DMS 273 treated with DMSO at 0.1 percent for 48 hours (cell line): ENCODE results near the gene FBN3.

Experiments used
- DNase-seq: peaks from one replicate; lab custom pipeline; 2025; lab: John Stamatoyannopoulos, UW

FBN3 gene

GRCh38 chr19:8148410-8149260, 757 bp downstream of the FBN3 start:
- no peak for DNase-seq

- no peak for DNase-seq
These were observed 1.3 kb downstream of the FBN3 start for GRCh38 chr19:8148088-8148409.

GRCh38 chr19:8147582-8147978, 1.8 kb downstream of the FBN3 start:
- no peak for DNase-seq

- no peak for DNase-seq
These were observed 2.4 kb downstream of the FBN3 start for GRCh38 chr19:8146877-8147581.

GRCh38 chr19:8144273-8144995, 5.0 kb downstream of the FBN3 start:
- no peak for DNase-seq

GRCh38 chr19:8143041-8143440, 6.4 kb downstream of the FBN3 start:
- DNase-seq = no peak

GRCh38 chr19:8142513-8142900, 6.9 kb downstream of the FBN3 start:
- DNase-seq = no peak

- DNase-seq = no peak
These were observed 7.5 kb downstream of the FBN3 start for GRCh38 chr19:8141726-8142512.

GRCh38 chr19:8138201-8138600, 11.2 kb downstream of the FBN3 start:
- no peak for DNase-seq

- no peak for DNase-seq
These were observed 12.0 kb downstream of the FBN3 start for GRCh38 chr19:8137425-8137824.

GRCh38 chr19:8135946-8136618, 13.3 kb downstream of the FBN3 start:
- no peak for DNase-seq

- DNase-seq = no peak
These were observed 16.4 kb downstream of the FBN3 start for GRCh38 chr19:8132858-8133458.

- DNase-seq = no peak
These were observed 17.9 kb downstream of the FBN3 start for GRCh38 chr19:8131517-8131916.

GRCh38 chr19:8129061-8129618, 20.3 kb downstream of the FBN3 start:
- no peak for DNase-seq

- DNase-seq = no peak
These were observed 20.8 kb downstream of the FBN3 start for GRCh38 chr19:8128551-8128950.

- peak; percentile 12 for DNase-seq
These were observed 22.1 kb downstream of the FBN3 start for GRCh38 chr19:8127311-8127710.

- DNase-seq = no peak
These were observed 22.9 kb downstream of the FBN3 start for GRCh38 chr19:8126511-8126910.

GRCh38 chr19:8126008-8126407, 23.4 kb downstream of the FBN3 start:
- DNase-seq = no peak

GRCh38 chr19:8123683-8124082, 25.7 kb downstream of the FBN3 start:
- DNase-seq = no peak

GRCh38 chr19:8120636-8121480, 28.5 kb downstream of the FBN3 start:
- no peak for DNase-seq
